ENCODE measurements around the gene RGS6. TPM values are rescaled to one million over a fixed set of nuclear protein-coding genes. Genes with fewer than 3 reads are reported as not detected.

RGS6 gene
- total RNA-seq (2022; extraction: Qiagen RNA extraction) = not detected in 5 replicates

GRCh38 chr14:71932229-71932981, at the start of gene RGS6:
TSS of gene RGS6 (plus strand) at chr14:71932429.

Data from A549 treated with Mapracorat at 1 μM for 4 hours (cell line).